ENCODE data around the gene JAG2. TPM values are rescaled to one million over a fixed set of nuclear protein-coding genes. Genes with fewer than 3 reads are reported as not detected.

Gene JAG2
- total RNA-seq, 1 donor from 2014 or later, result 3.8 TPM

DNA sequence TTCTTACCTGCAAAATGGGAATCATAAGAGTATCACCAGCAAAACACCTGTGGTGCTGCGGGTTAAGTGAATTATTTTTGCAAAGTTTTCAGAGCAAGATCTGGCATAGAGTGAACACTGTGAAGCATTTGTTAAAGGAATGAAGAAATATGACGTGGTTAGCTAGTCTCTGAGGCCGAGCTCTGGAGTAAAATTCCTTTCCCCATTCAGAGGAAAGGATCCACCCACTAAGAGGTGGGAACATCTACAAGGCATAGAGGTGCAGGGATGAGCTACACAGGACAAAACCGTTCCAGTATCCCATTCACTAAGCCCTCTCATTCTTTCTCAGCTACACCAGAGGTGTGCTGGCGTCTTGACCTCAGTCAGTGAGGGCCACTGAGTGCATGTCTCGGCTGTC lies 48.5 kb downstream of the JAG2 start:
- Mint-ChIP-seq H3K4me1 (ENCODE audit: low read depth) (peaks cover 11% of the 10 kb centered on the region), H3K4me3 (ENCODE audit: low read depth) (no peak overlapping the region), H3K27ac (no peak overlapping the region), H3K9me3 (ENCODE audit: low read depth) (peaks cover 9% of the 10 kb centered on the region), H3K27me3 (no peaks in the 10 kb centered on the region), H3K36me3 (ENCODE audit: insufficient read depth) (no peaks in the 10 kb centered on the region)
- TF ChIP-seq, protein P1, sequence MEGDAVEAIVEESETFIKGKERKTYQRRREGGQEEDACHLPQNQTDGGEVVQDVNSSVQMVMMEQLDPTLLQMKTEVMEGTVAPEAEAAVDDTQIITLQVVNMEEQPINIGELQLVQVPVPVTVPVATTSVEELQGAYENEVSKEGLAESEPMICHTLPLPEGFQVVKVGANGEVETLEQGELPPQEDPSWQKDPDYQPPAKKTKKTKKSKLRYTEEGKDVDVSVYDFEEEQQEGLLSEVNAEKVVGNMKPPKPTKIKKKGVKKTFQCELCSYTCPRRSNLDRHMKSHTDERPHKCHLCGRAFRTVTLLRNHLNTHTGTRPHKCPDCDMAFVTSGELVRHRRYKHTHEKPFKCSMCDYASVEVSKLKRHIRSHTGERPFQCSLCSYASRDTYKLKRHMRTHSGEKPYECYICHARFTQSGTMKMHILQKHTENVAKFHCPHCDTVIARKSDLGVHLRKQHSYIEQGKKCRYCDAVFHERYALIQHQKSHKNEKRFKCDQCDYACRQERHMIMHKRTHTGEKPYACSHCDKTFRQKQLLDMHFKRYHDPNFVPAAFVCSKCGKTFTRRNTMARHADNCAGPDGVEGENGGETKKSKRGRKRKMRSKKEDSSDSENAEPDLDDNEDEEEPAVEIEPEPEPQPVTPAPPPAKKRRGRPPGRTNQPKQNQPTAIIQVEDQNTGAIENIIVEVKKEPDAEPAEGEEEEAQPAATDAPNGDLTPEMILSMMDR (IDR thresholded peaks at IDR 0.05; ENCODE audit: unreplicated experiment), result no peak
- DNase-seq (ENCODE audit: low spot score, unreplicated experiment), result no peak

DNA sequence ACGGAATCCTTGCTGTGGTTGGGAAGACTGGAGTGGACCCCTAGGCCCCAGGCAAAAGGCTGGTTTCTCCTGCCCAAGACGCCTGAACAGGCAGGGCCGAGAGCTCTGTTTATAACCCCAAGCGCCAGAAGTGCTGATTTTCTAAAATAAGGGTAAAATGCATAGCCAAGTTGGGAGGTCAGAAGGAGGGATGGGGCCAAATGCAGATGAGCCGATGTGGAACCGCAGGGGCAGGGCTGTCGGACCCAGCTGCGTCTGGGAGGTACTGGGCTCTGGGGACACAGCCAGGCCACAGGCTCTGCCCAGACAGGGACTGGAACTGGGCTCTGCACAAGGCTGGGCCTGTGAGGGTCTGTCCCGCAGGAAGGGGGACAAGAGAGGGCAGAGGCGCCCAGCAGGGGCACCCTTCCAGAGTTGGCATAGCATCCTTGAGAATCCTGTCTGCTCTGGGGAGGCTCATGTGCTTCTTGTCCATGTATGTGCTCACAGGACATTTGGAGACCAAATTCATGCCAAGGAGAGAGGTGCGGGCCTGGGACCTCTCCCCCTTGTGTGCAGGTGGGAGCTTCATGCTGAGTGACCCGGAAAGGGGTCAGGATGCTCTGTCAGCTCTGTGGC lies 49.1 kb downstream of the JAG2 start:
- Mint-ChIP-seq H3K27ac (no peak overlapping the region), H3K9me3 (ENCODE audit: low read depth) (peaks cover 9% of the 10 kb centered on the region), H3K4me1 (ENCODE audit: low read depth) (peaks cover 11% of the 10 kb centered on the region), H3K36me3 (ENCODE audit: insufficient read depth) (no peaks in the 10 kb centered on the region), H3K27me3 (no peaks in the 10 kb centered on the region), H3K4me3 (ENCODE audit: low read depth) (no peak overlapping the region)
- DNase-seq (ENCODE audit: low spot score, unreplicated experiment), result no peak
- TF ChIP-seq, protein P1 (IDR thresholded peaks at IDR 0.05; ENCODE audit: unreplicated experiment), result no peak

DNA sequence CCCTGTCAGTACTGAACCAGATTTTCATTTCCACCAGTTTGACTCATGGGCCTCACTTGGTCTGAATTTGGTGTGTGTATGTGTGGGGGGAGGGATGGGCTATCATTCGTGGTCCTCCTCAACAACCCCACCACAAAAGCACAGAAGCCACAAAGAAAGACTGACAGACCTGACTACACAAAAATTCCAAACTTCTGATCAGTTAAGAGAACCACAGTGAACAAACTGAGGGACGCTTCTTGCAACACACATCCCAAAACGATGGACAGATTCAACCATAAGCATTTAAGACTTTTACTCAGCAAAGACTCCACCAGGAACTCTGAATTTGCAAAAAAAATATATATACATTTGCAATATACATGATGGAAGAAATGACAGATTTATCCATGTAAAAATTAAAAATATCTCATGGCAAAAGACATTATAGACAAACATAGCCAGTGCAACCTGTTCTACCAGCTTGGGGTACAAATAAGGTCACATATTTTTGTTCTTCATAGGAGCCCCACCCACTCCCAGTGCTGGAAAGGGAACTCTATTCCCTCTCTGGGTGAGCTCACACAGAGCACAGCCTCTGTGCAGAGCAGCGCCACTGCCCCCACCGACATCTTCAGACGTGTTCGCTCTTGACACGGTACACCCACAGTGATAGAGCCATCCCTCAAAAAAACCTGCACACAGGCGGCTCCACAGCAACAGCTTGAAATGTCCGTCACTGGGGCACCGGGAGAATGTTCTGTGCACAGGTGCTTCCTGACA lies 49.7 kb downstream of the JAG2 start:
- Mint-ChIP-seq H3K36me3 (ENCODE audit: insufficient read depth) (no peaks in the 10 kb centered on the region), H3K9me3 (ENCODE audit: low read depth) (peaks cover 9% of the 10 kb centered on the region), H3K27ac (no peak overlapping the region), H3K27me3 (no peaks in the 10 kb centered on the region), H3K4me3 (ENCODE audit: low read depth) (no peak overlapping the region), H3K4me1 (ENCODE audit: low read depth) (peaks cover 11% of the 10 kb centered on the region)
- no peak for DNase-seq (ENCODE audit: low spot score, unreplicated experiment)
- TF ChIP-seq, protein P1 (IDR thresholded peaks at IDR 0.05; ENCODE audit: unreplicated experiment), result no peak

DNA sequence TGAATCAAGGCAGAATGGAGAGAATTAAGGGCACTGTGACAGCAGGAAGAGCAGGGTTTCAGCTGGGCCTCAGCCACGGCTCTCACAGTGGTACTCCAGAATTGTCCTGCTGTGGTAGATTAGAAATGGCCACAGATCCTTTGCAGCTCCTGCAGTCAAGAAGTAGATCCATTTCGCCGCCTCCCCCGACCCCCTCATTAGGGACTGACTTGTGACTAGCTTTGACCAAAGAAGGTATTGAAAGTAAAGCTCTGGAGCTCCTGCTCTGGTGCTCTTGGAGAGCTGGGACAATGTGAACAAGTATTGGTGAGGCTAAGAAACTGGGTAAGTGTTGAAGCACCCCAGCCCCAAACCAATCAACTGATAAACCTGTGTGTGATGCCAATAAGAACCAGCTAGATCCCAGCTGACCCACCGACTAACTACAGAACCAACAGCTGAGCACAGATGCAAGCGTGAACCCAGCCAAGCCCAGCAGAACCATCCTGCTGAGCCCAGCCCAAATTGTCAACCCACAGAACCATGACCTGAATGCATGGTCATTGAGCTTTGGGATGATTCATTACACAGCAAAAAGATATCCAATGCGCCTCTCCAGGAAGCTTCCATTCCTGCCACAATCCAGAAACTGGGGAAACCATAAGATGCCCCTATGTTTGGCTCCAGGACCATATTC lies 50.7 kb downstream of the JAG2 start:
- no peaks in the 10 kb centered on the region for H3K36me3 Mint-ChIP-seq (ENCODE audit: insufficient read depth)
- peaks cover 9% of the 10 kb centered on the region for H3K9me3 Mint-ChIP-seq (ENCODE audit: low read depth)
- H3K27ac Mint-ChIP-seq, result no peak overlapping the region
- TF ChIP-seq, protein P1 (IDR thresholded peaks at IDR 0.05; ENCODE audit: unreplicated experiment), result no peak
- DNase-seq (ENCODE audit: low spot score, unreplicated experiment), result no peak
- no peak overlapping the region for H3K4me3 Mint-ChIP-seq (ENCODE audit: low read depth)
- peaks cover 11% of the 10 kb centered on the region for H3K4me1 Mint-ChIP-seq (ENCODE audit: low read depth)
- no peaks in the 10 kb centered on the region for H3K27me3 Mint-ChIP-seq

DNA sequence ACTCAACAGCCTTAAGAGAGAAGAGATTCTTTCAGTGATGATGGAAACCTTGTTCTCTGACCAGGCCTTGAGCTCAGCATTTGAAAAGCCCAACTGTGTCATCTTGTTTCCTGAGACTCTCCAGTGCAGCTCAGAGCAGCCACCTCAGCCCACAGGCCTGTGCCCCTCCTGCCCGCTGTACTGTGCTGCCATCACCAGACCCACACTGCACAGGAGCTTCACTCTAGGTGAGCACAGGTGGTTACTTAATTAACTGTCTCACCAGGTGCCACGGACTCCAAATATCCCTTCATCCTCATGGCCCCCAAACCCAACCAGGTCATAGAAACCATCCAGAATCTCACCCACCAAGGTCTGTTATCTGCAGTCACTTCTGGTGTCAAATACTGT lies 51.3 kb downstream of the JAG2 start:
- Mint-ChIP-seq H3K4me3 (ENCODE audit: low read depth) (no peak overlapping the region), H3K4me1 (ENCODE audit: low read depth) (peaks cover 11% of the 10 kb centered on the region), H3K27ac (no peak overlapping the region), H3K9me3 (ENCODE audit: low read depth) (peaks cover 3% of the 10 kb centered on the region), H3K36me3 (ENCODE audit: insufficient read depth) (no peaks in the 10 kb centered on the region), H3K27me3 (no peaks in the 10 kb centered on the region)
- TF ChIP-seq, protein P1 (IDR thresholded peaks at IDR 0.05; ENCODE audit: unreplicated experiment), result no peak
- DNase-seq (ENCODE audit: low spot score, unreplicated experiment), result no peak
